ENCODE results near the gene TTLL9. TPM values are rescaled to one million over a fixed set of nuclear protein-coding genes. Genes with fewer than 3 reads are reported as not detected.

TTLL9 gene
- total RNA-seq, 1 donor = not detected

GRCh38 chr20:31969991-31970390, 99.6 kb downstream of the TTLL9 start:
- H3K27me3 ChIP-seq (ENCODE audit: insufficient read depth, low read length) = peaks cover 30% of the 10 kb centered on the region

GRCh38 chr20:31972471-31973021, 102.1 kb downstream of the TTLL9 start:
- no peaks in the 10 kb centered on the region for H3K9me3 ChIP-seq (ENCODE audit: low read depth, low read length)
- H3K4me3 ChIP-seq (ENCODE audit: low read length) = no peak overlapping the region
- H3K27me3 ChIP-seq (ENCODE audit: insufficient read depth, low read length) = peaks cover 17% of the 10 kb centered on the region
- peaks cover 8% of the 10 kb centered on the region for H3K4me1 ChIP-seq (ENCODE audit: insufficient read depth, low read length)

More at GRCh38 chr20:31969991-31970390, 99.6 kb downstream of the TTLL9 start:
- H3K9me3 ChIP-seq (ENCODE audit: low read depth, low read length) = no peaks in the 10 kb centered on the region
- peaks cover 8% of the 10 kb centered on the region for H3K4me1 ChIP-seq (ENCODE audit: insufficient read depth, low read length)
- H3K4me3 ChIP-seq (ENCODE audit: low read length) = no peak overlapping the region

- Histone ChIP-seq H3K27me3 (ENCODE audit: insufficient read depth, low read length) (peaks cover 13% of the 10 kb centered on the region), H3K4me1 (ENCODE audit: insufficient read depth, low read length) (no peaks in the 10 kb centered on the region), H3K9me3 (ENCODE audit: low read depth, low read length) (no peaks in the 10 kb centered on the region), H3K4me3 (ENCODE audit: low read length) (no peak overlapping the region)
Observed at GRCh38 chr20:31974296-31974695, 103.9 kb downstream of the TTLL9 start.

- Histone ChIP-seq H3K4me3 (ENCODE audit: low read length) (no peak overlapping the region), H3K4me1 (ENCODE audit: insufficient read depth, low read length) (no peaks in the 10 kb centered on the region), H3K27me3 (ENCODE audit: insufficient read depth, low read length) (peaks cover 8% of the 10 kb centered on the region), H3K9me3 (ENCODE audit: low read depth, low read length) (no peaks in the 10 kb centered on the region)
Observed at GRCh38 chr20:31974951-31975487, 104.6 kb downstream of the TTLL9 start.

DNA sequence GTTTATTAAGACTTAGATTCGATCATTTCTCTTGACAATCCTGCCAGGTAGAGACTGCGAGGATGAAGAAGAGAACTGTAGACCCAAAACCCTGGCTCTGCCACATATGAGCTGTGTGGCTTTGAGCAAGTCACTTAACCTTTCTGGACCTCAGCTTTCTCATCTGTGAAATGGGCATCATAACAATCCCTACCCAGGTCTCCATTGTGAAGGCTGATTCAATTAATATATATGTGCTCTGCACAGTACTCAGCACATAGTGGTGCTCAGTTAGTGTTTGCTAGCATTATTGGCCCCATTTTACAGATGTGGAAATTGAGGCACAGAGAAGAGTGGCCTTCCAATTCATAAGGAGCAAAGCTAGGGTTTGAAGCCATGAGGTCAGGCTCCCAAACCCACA, 105.4 kb downstream of the TTLL9 start:
- H3K4me3 ChIP-seq (ENCODE audit: low read length) = no peak overlapping the region
- H3K27me3 ChIP-seq (ENCODE audit: insufficient read depth, low read length) = peaks cover 3% of the 10 kb centered on the region
- H3K9me3 ChIP-seq (ENCODE audit: low read depth, low read length) = no peaks in the 10 kb centered on the region
- H3K4me1 ChIP-seq (ENCODE audit: insufficient read depth, low read length) = no peaks in the 10 kb centered on the region

DNA sequence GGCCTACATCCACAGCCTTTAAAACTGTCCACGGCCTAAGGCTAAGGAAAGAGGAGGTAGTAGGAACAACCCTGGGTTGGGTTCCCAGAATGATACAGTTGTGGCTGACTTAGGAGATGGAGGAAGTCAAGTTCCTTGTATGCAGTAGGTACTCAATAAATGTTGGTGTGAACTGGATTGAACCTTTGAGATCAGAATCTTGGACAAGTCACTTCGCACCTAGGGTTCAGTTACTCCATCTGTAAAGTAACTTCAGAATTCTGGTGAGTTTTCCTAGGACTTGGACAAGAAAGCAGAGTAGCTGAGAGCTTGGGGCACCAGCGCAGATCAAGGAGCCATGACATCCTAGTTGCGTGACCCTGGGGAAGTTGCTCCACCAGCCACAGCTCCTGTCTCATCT, 106.6 kb downstream of the TTLL9 start:
- Histone ChIP-seq H3K27me3 (ENCODE audit: insufficient read depth, low read length) (no peaks in the 10 kb centered on the region), H3K4me3 (ENCODE audit: low read length) (no peak overlapping the region), H3K4me1 (ENCODE audit: insufficient read depth, low read length) (no peaks in the 10 kb centered on the region), H3K9me3 (ENCODE audit: low read depth, low read length) (no peaks in the 10 kb centered on the region)

DNA sequence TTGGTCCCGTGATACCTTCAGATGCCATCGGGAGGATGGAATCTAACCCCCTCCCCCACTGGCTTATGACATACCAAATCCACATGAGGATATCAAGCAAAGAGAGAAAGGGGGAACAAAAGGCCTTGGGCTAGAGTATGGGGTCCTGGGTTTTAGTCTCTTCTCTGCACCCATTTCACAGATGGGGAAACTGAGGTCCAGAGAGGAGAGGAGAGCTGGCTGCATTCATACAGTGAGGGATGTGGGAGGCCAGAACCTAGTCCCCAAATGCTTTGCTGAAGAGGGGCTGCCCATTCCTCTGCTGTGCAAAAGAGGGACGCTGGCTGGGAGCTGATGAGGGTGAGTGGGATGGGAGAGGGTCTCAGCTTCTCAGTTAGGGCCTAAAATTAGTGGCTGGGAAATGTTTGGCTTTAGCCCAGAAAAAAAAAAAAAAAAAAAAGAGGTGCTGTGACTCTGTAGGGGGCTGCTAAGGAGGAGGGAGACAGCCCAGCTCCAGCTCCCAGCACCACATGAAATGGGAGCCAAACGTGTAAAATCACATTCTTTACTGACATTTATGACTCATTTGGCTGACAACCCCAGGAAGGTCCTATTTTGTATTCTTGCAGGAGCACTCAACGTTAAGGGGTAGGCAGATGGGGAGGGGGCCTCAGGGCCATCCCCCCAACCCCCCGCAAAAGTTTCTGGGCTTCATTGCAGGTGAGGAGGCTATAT, 109.4 kb downstream of the TTLL9 start:
- Histone ChIP-seq H3K4me3 (ENCODE audit: low read length) (no peak overlapping the region), H3K27me3 (ENCODE audit: insufficient read depth, low read length) (no peaks in the 10 kb centered on the region), H3K4me1 (ENCODE audit: insufficient read depth, low read length) (no peaks in the 10 kb centered on the region), H3K9me3 (ENCODE audit: low read depth, low read length) (no peaks in the 10 kb centered on the region)

GRCh38 chr20:31981784-31982183, 111.3 kb downstream of the TTLL9 start:
- Histone ChIP-seq H3K4me1 (ENCODE audit: insufficient read depth, low read length) (no peaks in the 10 kb centered on the region), H3K4me3 (ENCODE audit: low read length) (no peak overlapping the region), H3K27me3 (ENCODE audit: insufficient read depth, low read length) (no peaks in the 10 kb centered on the region), H3K9me3 (ENCODE audit: low read depth, low read length) (no peaks in the 10 kb centered on the region)

DNA sequence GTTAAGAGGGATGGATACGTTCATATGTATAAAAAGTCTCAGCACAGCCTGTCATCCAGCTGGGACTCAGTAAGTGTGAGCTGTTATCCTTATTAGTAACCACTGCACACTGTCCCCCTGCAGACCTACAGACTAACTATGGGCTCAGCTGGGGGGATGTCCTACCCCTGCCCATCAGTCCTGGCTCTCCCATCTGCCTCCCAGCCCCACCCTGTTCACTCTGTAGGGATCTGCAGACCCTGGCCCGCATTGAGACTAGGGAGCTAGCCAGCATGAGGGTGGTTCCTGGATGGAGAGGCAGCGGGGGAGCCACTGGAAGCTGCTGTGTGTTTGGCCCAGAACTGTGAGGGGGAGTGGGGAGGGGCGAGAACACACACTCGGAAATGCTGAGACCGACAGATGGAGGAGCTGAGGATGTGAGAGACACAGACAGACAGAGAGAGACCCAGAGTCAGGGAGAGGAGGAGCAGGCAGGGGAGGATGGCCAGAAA, 114.6 kb downstream of the TTLL9 start:
- H3K9me3 ChIP-seq (ENCODE audit: low read depth, low read length) = no peaks in the 10 kb centered on the region
- no peak overlapping the region for H3K4me3 ChIP-seq (ENCODE audit: low read length)
- H3K4me1 ChIP-seq (ENCODE audit: insufficient read depth, low read length) = no peaks in the 10 kb centered on the region
- no peaks in the 10 kb centered on the region for H3K27me3 ChIP-seq (ENCODE audit: insufficient read depth, low read length)

GRCh38 chr20:31987744-31988143, 117.3 kb downstream of the TTLL9 start:
- no peaks in the 10 kb centered on the region for H3K27me3 ChIP-seq (ENCODE audit: insufficient read depth, low read length)
- no peaks in the 10 kb centered on the region for H3K4me1 ChIP-seq (ENCODE audit: insufficient read depth, low read length)
- H3K9me3 ChIP-seq (ENCODE audit: low read depth, low read length) = no peaks in the 10 kb centered on the region
- H3K4me3 ChIP-seq (ENCODE audit: low read length) = no peak overlapping the region

- Histone ChIP-seq H3K4me3 (ENCODE audit: low read length) (no peak overlapping the region), H3K9me3 (ENCODE audit: low read depth, low read length) (no peaks in the 10 kb centered on the region), H3K27me3 (ENCODE audit: insufficient read depth, low read length) (peaks cover 4% of the 10 kb centered on the region), H3K4me1 (ENCODE audit: insufficient read depth, low read length) (no peaks in the 10 kb centered on the region)
Observed at GRCh38 chr20:31988430-31989015, 118.1 kb downstream of the TTLL9 start.

- H3K27me3 ChIP-seq (ENCODE audit: insufficient read depth, low read length) = peaks cover 10% of the 10 kb centered on the region
- H3K9me3 ChIP-seq (ENCODE audit: low read depth, low read length) = no peaks in the 10 kb centered on the region
- no peak overlapping the region for H3K4me3 ChIP-seq (ENCODE audit: low read length)
- H3K4me1 ChIP-seq (ENCODE audit: insufficient read depth, low read length) = no peaks in the 10 kb centered on the region
Observed at GRCh38 chr20:31989030-31989645, 118.7 kb downstream of the TTLL9 start.

DNA sequence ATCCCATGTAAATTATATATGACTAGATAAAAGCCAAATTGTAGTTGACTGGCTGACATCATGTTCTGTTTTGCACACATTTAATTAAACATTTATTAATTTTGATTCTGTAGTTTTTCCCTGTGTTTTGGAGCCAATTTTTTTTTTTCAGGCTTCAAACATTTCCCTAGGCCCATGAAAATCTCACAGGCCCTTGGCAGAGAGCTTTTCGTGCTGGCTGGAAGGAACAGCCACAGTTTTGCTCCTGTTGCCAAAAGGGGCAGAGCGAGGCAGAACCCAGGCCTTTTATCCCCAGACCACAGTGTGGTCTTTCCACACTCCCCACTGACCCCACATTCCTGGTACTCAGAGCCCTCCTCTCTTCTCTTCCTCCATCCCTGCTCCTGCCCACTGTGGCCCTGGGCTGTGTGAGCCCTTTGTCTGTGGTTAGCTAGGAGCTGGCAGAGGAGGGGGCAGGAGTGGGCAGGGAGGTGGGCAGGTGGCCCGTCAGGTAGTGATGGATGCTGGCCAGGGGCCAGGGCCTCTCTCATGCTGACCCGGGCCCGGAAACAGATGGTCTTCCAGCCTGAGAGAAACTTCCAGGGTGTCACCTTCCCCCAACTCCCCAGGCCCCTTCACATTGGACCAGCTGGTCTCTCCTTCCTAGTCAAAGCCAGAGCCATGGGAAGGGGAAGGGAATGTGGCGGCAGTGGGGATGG, 120.4 kb downstream of the TTLL9 start:
- Histone ChIP-seq H3K4me1 (ENCODE audit: insufficient read depth, low read length) (no peaks in the 10 kb centered on the region), H3K27me3 (ENCODE audit: insufficient read depth, low read length) (peaks cover 19% of the 10 kb centered on the region), H3K4me3 (ENCODE audit: low read length) (no peak overlapping the region), H3K9me3 (ENCODE audit: low read depth, low read length) (no peaks in the 10 kb centered on the region)

DNA sequence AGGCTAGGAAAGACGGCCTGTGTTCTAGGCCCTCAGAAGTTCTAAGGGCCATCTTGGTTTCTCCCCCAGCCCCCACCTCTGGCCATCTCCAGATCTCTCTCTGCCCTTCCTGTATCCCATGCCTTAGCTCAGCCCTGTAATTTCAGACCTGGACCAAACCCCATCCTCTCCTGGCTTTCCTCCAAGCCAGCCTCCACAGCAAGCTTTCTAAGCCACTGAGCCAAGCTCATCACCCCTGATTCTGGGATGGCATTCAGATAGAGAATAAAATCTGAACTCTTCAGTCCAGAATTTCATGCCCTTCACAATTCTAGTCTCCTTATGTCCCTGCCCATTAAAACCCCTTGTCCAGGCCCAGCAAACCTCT, 120.9 kb downstream of the TTLL9 start:
- Histone ChIP-seq H3K4me3 (ENCODE audit: low read length) (no peak overlapping the region), H3K9me3 (ENCODE audit: low read depth, low read length) (no peaks in the 10 kb centered on the region), H3K27me3 (ENCODE audit: insufficient read depth, low read length) (peaks cover 19% of the 10 kb centered on the region), H3K4me1 (ENCODE audit: insufficient read depth, low read length) (no peaks in the 10 kb centered on the region)

GRCh38 chr20:31992086-31992485, 121.7 kb downstream of the TTLL9 start:
- H3K9me3 ChIP-seq (ENCODE audit: low read depth, low read length) = no peaks in the 10 kb centered on the region
- H3K27me3 ChIP-seq (ENCODE audit: insufficient read depth, low read length) = peaks cover 19% of the 10 kb centered on the region
- no peaks in the 10 kb centered on the region for H3K4me1 ChIP-seq (ENCODE audit: insufficient read depth, low read length)
- no peak overlapping the region for H3K4me3 ChIP-seq (ENCODE audit: low read length)
